NT2/D1 (cell line): ENCODE measurements around the gene KCNRG.

Experiments
- SUZ12 ChIP-seq: IDR thresholded peaks from 2 replicates; pipeline ENCODE4 v1.6.1; 2011; ENCODE audit not compliant: insufficient read length, insufficient read depth; ENCODE audit errors: extremely low read depth
- ZNF274 ChIP-seq: IDR thresholded peaks from 2 replicates; pipeline ENCODE4 v1.6.1; 2011; ENCODE audit warnings: mild to moderate bottlenecking, low read depth, low read length

GRCh38 chr13:49998714-49999624, 16.3 kb upstream of the KCNRG start:
- TF ChIP-seq SUZ12 (no peak), ZNF274 (no peak)
